GM21360 (cell line): ENCODE data around the gene CCSER1.
"Not testable (repeated sequence)": the region's sequence is repeated elsewhere in the genome, so short reads cannot be mapped to it uniquely, and the experiment has no call there.

Experiments
- ATAC-seq: cut with Tn5 transposase; IDR thresholded peaks from one replicate; pipeline ENCODE4 v1.9.1; 2021; ENCODE audit warnings: mild to moderate bottlenecking, moderate library complexity; ENCODE audit not compliant: unreplicated experiment

Gene CCSER1

GRCh38 chr4:90889171-90889570, 762.0 kb downstream of the CCSER1 start:
- no peak for ATAC-seq

DNA sequence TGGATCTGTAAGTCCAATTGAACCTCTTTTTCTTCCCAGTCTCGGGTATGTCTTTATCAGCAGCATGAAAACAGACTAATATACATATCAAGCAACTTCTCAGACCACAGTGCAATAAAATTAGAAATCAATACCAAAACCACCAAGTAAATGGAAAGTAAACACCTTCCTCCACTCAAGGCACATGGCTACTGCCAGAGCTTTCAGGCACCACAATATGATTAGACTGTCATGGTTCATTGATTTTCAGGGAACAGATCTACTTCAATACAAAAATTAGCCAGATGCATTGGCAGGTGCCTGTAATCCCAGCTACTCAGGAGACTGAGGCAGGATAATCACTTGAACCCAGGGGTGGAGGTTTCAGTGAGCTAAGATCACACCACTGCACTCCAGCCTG, 776.2 kb downstream of the CCSER1 start:
- not testable (repeated sequence) for ATAC-seq

GRCh38 chr4:90904021-90904420, 776.8 kb downstream of the CCSER1 start:
- no peak for ATAC-seq

DNA sequence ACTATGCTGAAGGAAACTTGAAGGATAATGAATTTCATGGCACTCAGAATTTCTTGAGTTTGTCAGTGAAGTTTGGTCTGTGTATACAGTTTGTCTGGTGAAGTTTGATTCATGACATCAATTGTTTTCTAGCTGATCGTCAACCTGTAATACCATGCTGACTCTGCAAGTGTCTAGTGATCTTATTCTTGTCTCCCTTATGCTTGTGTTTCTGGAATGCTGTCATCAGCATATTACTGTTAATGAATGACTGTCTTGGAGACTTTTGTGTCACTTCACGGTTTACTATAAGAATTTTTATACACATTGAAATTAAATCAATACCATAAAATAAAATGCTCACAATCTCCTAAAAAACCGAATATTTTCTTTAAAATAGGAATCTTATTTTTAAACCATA, 779.0 kb downstream of the CCSER1 start:
- no peak for ATAC-seq

DNA sequence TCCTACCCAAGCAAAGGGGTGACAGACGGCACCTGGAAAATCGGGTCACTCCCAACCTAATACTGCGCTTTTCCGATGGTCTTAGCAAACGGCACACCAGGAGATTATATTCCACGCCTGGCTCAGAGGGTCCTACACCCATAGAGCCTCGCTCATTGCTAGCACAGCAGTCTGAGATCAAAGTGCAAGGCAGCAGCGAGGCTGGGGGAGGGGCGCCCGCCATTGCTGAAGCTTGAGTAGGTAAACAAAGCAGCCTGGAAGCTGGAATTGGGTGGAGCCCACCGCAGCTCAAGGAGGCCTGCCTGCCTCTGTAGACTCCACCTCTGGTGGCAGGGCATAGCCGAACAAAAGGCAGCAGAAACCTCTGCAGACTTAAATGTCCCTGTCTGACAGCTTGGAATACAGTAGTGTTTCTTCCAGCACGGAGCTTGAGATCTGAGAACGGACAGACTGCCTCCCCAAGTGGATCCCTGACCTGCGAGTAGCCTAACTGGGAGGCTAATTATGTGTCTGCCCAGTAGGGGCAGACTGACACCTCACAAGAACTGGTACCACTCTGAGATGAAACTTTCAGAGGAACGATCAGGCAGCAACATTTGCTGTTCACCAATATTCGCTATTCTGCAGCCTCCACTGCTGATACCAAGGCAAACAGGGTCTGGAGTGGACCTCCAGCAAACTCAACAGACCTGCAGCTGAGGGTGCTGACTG, 784.7 kb downstream of the CCSER1 start:
- not testable (repeated sequence) for ATAC-seq

DNA sequence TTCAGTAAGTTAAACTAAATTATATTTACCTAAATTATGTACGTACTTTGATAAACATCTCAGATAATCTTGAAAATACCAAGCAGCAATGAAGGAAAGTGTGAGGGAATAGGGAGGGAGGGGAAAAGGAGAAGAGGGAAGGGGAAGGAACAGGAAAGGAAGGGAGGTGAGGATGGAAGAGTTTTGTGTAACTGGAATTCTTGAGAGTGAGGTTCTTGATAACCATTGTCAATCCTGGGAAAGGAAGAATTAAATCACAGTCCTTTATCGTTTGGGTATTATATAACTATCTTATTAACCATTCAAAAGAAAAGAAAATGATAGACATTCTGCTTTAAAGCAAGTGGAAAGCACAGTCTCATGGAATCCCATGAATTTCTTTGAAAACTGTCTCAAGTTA, 795.0 kb downstream of the CCSER1 start:
- ATAC-seq: no peak

GRCh38 chr4:90926957-90927356, 799.8 kb downstream of the CCSER1 start:
- no peak for ATAC-seq

DNA sequence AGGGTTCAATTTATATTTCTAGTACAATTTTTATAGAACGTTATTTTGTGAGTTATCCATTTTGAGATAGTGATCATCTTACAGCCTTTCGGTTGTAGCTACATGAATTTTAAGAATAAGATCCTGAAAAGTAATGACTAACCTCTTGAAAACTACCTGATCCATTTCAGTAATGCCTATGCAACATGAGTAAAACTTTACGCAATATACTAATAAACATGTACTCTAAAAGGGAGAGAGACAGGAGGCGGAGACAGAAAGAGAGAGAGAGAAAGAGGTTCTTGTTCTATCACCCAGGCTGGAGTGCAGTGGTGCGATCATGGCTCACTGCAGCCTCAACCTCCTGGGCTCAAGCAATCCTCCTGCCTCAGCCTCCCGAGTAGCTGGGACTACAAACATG, 816.1 kb downstream of the CCSER1 start:
- ATAC-seq: no peak

- ATAC-seq: no peak
Observed at GRCh38 chr4:90946945-90947344, 819.8 kb downstream of the CCSER1 start.

DNA sequence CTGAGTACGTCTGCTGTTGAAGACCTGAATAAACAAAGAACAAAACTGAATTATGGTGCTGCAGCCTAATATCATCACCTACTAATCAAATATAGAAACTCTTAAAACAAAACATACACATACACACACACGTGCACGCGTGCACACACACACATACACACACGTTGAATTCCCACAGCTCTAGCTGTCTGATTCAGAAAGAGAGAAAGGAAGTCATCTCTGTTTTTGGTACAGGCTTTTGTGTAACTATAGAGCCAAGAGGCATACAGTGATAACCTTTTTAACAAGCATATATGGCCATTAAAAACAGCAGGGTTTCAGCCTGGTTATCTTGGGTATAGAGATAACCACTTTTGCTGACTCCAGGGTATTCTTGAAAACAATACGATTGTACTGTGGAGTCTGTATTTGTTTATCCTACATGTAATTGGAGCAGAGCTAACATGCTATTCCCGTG, 823.2 kb downstream of the CCSER1 start:
- no peak for ATAC-seq

GRCh38 chr4:90951037-90951436, 823.8 kb downstream of the CCSER1 start:
- no peak for ATAC-seq

DNA sequence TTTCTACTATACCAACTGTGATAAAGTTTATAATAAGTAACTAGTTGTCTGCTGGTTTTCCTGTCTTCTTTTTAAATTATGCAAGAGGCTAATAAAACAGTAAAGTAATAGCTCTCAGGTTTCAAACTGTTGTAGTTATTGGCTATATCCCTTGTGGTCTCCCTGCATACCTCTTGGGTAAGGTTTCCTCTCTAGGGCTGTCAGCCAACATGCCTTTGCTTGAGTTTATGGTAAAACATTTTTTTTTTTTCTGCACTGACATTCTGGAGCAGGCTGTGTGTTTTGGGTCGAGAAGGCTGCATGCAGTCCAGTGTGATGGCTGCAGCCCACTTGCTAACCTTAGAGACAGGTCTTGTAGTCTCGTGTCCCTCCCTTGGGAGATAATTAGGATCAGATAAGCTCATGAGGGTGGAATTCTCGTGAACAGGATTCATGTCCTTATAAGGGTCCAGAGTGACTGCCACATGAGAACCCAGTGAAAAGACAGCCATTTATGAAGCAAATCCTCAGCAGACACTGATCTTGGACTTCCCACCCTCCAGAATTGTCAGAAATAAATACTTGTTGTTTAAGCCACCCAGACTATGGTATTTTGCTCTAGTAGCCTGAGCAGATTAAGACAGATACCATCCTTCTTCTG, 831.2 kb downstream of the CCSER1 start:
- ATAC-seq: no peak

DNA sequence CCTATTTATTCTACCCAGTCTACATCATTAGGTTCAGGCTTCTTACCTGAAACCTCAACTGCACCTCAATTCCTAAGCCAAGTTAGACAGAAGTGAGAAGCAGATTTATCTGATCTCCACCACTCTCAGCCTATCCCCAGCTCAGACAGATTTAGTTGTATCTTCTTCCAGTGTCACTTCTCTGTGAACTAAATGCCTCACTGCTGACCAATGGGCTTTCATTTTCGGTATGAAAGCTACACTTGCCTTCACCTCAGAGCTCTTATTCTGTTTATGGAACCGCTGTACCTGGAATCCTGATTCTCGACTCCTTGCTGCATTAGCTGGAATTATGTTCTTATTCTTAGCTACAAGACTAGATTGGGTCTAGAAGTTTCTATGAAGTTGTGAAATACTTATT, 833.2 kb downstream of the CCSER1 start:
- no peak for ATAC-seq

GRCh38 chr4:90960840-90961239, 833.6 kb downstream of the CCSER1 start:
- ATAC-seq: no peak

GRCh38 chr4:90970021-90970420, 842.8 kb downstream of the CCSER1 start:
- no peak for ATAC-seq

DNA sequence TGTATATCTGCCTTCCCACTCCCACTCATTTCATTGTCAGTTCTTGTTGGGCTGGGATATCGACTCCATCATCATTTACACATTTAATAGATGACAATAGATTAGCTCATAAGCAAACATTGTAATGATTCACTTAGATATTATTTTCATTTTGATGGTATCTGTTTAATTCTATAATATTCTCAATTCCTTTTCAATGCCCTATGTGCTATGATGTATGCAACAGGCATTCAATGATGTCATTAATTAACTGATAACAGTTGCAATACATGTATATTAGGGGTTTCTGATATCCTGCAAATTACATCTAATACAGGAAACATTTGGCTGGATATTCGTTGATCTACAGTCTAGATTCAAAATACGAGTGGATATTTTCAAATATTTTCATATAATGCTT, 850.5 kb downstream of the CCSER1 start:
- no peak for ATAC-seq

DNA sequence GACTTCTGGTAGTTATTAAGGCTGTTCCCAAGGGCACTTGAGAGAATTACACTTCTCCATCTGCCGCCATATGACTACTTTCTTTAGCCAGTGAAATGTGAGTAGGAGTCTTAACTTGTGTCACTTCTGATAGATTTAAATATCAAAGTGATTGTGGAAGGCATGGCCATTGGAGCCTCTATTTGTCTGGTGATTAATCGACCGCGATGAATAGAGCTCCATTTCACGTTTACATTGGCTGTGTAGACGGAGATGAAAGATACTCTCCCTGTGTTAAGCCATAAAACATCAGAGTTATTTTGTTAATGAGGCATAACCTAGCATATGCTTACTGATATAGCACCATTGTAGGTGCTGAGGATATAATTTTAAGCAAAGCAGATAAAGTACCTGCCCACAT, 852.4 kb downstream of the CCSER1 start:
- ATAC-seq: no peak

- no peak for ATAC-seq
Observed at GRCh38 chr4:90982813-90983212, 855.6 kb downstream of the CCSER1 start.

- ATAC-seq: no peak
Observed at GRCh38 chr4:90990284-90990683, 863.1 kb downstream of the CCSER1 start.

DNA sequence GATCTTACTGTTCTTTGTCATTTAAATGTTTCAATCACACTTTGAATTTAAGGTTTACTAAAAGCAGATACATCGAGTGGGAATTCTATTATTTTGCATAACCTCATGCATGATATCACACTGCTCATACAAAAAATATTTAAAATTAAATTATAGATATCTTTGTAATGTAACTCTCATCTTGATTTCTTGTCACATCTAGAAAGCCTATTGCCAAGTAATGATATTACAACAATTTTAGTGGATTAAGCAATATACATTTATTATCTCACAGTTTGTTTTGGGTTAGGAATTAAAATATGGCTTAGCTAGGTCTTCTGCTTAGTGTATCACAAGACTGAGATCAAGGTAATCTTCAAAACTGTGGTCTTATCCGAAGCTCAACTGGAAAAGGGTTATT, 865.0 kb downstream of the CCSER1 start:
- no peak for ATAC-seq

GRCh38 chr4:90994851-90995574, 867.8 kb downstream of the CCSER1 start:
- no peak for ATAC-seq

DNA sequence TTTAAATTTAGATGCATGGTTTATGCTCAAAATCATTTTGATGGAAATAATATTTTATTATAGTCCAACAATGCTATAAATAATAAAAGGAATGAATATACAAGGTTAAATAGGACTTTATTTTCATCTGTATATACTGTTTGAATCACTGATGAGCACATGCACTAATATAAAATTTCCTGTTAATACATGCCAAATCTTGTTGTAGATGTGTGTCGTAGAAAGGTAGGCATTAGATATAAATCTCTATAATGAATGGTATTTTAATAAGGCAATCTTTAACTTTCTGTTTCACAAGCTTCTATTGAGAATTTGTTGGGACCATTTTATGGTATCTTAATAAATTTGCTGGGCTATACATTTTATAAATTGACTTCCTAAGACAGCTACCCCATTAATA, 868.8 kb downstream of the CCSER1 start:
- ATAC-seq: no peak
